NCI-H2081 treated with DMSO at 0.1 percent for 48 hours (cell line): ENCODE measurements around the gene MAGI2.

Experiments
- DNase-seq: peaks from one replicate; lab custom pipeline; 2025; lab: John Stamatoyannopoulos, UW

The MAGI2 gene

DNA sequence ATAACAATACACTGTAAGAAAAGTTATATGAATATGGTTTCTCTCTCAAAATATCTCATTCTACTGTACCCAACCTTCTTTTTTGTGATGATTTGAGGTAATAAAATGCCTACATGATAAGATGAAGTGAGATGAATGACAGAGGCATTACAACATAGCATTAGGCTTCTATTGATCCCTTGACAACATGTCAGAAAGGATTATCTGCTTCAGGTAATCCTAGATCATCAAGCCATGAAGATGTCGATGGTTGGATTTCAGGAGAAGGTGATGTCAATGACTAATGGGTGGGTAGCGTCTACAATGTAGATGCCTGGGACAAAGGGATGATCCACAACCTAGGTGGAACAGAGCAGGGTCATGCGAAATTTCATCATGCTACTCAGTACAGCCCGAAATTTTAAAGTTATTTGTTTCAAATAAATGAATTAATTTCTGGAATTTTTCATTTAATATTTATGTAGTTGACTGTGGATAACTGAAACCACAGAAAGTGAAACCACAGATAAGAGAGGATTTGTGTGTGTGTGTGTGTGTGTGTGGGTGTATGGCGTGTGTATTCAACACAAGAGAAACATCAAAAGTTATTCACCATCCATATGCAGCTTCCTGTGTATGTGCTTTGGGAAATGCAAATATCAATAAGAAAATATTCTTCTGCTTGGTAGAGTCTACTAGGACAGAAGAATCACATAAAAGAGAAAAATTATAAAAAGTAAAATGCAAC is 77.0 kb downstream of the MAGI2 start:
- DNase-seq: no peak

DNA sequence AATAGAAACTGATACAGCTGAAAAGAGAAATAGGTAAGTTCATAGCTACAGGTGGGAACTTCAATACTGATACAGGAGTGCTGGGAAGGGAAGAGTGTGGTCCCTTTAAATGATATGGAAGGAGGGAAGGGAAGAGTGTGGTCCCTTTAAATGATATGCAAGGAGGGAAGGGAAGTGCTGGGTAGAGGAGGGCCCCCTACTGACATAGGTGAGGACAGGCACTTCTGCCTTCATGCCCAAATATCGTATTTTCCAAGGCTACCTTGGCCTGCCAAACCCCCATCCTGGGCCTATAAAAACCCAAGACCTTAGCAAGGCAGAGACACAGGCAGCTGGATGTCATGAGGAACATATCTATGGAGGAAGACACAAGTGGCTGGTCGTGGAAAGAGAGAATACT is 92.3 kb downstream of the MAGI2 start:
- no peak for DNase-seq

DNA sequence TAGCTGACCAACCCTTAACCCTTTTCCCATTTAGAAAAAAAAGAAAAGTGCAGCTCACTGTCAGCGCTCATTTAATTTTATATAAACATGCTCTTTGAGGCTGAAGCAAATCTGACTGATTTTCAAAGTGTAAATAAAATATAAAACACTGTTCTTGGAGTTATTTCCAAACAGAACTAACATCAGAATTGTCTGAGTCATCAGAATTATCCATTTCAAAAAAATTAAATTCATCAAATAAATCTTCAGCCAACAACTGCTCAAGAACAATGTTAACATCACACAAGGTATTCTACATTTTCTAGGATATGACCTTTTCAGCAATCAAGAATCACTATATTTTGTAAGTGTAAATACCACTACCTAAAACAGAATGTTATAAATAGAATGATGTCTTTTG is 93.6 kb downstream of the MAGI2 start:
- no peak for DNase-seq

DNA sequence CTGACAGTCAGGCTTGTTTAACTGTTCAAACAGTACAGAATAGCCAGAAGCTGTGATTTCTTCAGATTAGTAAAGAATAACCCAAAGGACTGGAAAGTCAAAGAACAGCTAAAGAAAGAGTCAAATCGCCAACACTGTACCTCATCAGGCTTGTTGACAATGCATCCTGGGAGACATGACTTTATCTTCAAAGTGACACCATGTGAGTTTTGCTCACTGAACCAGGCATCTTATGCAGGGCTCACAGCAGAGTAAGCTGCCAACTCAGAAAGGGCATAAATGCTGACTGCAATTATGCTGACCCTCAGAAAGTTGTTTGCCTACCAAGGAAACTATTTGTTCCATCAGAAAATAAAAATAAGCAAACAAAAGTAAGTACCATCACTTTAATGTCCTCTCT is 96.4 kb downstream of the MAGI2 start:
- no peak for DNase-seq

DNA sequence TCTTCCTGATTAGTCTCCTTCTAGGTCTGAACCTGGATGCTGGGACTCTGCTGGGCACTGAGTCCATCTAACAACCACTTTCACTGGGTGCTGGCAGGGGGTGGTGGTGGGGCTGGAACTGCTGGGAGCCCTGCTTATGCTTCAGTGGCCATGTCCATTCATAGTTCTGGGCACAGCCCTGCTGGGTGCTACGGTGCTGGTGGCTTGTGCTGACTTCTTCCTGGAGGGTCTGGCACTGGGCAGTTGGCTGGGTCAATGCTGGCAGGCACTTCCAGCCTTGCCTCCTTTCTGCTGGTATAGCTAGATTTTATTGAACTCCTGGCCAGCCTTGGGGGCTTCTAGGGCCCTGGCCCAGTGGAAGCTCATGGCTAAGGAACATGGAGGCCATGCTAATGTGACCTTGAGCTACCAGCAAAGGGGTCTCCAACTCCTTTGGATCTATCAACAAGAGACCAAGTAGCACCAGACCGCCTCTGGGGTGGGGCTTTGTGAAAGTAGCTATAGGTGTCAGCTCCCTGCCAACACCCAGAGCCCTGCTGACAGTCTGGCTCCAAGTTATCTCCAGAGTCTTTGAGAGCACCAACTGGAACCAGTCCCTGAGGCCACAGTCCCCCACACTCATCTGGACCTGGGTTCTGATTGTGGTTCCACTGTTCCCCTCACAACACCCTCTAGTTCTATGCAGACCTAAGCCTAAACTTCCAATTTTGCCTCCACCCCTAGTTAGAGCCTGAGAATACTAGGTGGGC is 99.6 kb downstream of the MAGI2 start:
- no peak for DNase-seq

DNA sequence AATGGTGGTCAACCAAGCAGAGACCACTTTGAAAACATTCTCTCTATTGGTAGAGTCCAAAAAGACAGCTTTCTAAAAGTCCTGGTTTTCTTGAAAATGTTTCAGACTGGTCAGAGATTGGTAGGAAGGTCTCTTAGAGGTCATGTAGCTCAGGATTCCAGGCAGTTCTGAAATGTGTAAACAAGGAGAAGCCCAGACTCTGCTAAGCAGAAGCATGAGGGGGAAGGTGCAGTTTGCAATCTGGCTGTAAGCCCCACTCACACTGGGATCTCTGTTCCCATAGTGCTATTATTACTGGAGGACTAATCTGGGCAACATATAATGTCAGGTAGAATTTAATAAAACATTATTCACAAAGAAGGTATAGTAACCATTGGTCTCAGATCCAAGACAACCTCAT is 101.1 kb downstream of the MAGI2 start:
- DNase-seq: no peak

DNA sequence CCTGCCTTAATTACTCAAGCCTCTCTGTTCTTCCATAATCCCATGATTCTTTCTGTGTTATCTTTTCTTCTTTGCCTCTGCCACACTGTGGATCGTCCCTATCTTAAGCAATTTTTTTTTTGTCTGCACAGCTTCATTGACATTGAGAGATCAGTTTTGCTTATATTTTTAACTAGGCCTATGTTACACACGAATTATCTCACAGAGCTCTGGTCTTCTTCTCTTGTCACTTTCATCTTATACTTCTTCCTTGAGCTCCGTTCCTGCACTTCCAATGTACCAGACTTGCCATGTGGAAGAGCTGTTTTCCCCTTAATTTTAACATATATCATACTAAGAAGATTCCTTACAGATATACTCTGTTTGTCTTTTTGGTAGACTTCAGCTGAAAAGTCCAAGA is 106.1 kb downstream of the MAGI2 start:
- DNase-seq: no peak

DNA sequence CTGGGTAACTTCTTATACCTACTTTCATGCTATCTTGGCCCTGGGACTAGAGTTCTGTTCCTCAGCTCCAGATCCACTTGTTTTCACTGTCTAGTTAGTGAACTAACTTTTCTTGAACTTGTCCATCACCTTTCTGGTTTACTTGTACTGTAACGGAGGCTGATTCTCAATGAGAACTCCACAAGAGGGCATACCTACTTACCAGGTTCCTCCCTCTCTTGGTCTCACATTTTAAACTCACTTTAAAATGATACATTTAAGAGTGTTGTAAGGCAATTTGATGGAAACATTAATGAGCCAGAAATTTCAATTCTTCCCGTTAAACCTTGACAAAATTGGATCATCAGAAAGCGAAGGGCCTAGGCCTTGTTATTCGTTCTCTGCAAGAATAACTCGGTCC is 111.6 kb downstream of the MAGI2 start:
- no peak for DNase-seq

DNA sequence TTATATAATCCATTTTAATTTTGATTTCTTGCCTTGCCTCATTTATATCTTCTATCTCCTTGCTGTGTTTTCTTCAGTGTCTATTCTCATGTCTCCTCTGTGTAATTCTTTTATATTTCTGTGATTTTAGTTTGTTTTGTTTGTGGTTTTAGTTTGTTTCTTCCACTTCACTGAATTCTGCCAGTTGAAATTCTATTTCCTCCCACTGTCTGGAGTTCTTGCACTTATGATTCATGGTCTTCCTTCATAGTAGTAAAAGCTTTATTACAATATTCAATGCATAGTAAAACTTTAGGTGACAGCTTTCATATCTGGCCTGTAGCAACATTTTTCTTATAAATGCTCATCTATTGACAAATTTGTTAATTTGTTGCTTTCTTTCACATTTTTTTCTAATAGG is 113.3 kb downstream of the MAGI2 start:
- no peak for DNase-seq

DNA sequence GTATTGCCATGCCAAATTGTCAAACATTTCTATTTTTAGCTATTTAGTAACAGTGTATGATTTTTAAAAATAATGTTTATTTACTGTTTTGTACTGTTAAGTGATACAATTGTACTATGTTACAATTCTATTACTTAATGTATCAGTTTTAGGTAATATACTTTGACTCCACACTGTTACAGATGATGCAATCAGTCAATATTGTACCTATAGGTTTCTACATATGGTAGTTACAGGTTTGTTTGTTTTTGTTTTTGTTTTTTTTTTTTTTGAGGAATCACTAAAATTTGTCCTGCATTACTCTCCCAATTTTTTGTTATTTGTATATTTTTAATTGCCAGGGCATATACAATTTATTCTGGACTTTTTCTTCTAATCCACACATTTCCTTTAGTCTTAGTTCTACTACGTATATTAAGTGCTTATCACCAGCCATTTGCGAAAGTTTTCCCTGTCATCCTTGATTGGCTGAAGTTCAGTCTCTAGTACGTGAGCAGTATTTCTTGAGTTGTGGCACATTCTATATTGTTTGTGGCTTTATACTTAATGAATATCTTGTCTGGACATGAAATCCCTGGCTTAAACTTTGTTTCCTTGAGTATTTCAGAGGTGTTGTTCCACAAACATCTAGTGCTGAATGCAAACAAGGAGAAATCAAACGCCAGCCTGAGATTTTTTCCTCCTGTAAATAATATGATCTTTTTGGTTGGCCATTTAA is 114.1 kb downstream of the MAGI2 start:
- DNase-seq: no peak

DNA sequence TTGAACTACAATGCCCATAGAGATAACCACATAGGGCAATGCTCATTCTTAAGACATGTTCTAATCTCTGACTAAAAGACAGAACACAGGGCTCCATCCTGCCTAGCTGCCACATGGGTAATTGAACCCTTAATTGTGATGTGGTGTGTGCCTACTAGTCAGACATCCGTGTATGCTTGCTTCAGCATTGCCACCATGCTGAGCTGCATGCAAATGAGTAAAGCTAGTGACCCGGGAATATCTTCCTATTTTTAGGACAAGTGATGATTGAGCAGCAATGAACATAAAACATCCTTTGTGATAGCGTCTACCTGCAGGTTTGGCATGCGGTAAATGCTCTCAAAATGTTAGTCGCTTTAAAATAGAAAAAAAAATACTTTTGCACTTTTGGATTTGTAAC is 115.8 kb downstream of the MAGI2 start:
- no peak for DNase-seq

DNA sequence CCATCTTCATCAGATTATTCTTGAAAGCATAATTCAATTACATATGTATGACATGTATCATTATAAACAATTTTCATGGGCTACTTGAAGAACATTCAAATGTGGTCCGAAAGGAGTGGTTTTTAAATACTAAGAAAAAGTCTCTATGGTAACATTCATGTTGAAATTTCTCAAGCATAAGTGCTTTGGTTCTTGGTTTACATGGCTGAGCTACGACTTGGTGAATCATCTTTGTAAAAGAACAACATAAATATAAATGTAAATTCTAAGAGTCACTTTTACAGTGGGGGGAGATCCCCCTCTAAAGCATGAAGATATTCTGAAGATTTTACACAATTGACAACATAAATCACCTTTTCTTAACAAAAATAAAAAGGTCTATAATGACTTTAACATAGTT is 118.6 kb downstream of the MAGI2 start:
- no peak for DNase-seq

DNA sequence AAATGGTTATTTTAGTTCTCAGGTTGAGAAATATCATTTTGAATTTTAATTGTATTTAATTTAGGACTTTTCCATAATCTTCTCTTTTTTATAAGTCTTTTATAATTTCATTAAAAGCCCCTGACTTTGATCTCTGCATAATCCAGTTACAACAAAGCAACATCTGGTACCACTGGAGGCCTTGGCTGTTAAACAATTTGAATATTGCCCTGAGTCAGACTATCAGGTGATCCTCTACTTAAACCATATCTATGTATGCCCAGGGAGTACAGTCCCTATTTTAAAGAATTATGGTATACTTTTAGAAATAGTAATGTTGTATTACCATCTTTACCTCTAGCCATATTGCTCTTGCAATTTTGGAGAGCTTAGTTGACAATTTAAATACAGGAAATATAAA is 119.1 kb downstream of the MAGI2 start:
- no peak for DNase-seq

DNA sequence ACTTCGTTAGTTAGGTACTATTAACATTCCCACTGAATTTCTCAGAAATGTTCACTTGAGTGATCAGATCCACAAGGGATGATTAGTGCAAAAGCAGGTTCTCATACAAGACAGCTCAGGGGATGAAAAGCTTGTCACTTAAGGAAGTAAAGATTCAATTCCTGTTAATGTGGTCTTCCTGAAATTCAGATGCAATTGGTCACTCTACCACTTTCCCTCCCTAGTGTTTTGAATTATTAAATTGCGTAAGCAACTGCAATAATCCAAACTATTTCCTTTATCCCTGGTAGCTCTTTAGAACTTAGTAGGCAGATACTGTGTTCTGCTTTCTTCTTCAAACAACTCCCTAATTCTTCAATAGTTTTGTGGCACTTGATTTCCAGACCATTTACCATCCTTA is 121.4 kb downstream of the MAGI2 start:
- DNase-seq: no peak

DNA sequence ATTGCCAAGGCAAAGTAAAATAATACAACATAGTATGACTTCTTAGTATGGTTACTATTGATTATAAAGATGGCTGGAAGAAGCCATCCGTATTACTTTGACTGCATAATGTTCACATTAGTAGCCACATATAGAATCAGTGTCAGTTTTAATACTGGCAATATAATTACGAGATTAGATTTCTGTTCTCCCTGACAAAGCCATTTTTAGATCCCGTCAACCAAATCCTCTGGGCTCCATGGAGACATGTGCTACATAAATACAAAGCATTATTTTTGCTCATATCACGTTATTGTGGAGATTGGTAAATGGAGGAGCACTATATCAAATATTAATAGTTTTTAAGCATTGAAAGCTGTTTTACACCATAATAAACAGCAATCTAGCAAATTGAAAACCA is 124.0 kb downstream of the MAGI2 start:
- no peak for DNase-seq

DNA sequence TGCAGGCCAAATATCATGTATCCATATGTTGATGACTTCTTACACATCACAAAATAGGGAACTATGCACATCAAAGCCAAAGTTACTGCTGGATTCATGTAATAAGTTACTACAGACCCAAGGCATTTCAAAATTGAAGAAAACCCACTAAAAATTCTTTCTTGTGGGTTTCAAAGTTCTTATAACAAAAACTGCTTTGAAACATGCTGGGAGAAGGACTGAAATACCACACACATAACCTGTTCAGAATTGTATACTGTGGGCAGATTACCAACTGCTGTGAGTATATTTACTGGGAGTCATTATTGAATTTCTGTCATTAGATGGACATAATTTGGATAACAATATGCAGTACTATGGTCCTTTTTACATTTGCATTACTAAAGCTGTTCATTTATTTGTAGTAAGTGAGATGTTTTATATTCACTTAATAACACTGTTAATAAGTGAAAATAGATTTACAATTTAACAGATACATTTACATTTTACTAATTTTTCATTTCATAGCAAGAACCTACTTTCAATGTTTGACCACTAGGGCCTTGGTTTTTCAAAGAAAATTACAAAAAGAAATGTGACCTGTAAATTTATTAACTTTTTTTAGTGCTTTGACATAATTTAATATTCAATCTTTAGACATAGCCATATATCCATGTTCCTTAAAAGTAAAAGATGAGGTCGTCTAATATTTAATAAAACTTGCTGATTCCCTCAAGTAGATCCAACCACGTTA is 132.6 kb downstream of the MAGI2 start:
- DNase-seq: no peak

DNA sequence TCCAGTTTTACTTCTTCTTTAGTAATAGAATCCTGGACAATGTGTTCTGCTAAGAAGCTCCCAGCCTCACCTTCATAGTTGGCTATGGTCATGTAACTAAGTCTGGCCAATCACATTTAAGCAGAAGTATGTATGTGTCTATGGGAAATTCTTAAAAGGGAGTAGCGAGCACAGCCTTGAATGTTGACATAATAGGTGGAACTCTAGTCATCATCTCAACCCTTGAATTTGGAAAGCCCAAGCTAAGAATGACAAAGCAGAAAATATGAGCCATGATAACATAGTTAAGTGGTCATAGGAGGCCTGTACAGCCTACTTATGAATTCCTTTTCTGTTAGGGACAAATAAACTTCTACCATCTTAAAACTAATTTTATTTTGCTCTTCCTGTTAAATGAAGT is 134.1 kb downstream of the MAGI2 start:
- DNase-seq: no peak

DNA sequence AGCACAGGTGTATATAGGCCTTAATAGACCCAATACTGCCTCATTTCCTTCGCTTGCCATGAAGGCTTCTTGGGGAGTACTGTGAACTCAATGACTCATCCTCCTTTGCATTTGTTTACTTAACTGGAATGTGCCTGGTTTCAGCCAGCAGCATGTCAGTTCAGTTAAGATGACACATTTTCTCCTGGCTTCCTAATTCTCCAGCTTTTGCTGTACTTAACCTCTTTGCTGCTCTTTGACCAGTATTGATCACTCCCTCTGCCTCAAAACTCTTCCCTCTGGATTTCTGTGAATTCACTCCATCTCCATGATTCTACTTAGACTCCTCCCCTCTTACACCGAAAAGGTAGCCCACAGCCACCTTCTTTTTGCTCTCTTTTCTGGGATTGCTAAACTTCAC is 135.7 kb downstream of the MAGI2 start:
- no peak for DNase-seq

DNA sequence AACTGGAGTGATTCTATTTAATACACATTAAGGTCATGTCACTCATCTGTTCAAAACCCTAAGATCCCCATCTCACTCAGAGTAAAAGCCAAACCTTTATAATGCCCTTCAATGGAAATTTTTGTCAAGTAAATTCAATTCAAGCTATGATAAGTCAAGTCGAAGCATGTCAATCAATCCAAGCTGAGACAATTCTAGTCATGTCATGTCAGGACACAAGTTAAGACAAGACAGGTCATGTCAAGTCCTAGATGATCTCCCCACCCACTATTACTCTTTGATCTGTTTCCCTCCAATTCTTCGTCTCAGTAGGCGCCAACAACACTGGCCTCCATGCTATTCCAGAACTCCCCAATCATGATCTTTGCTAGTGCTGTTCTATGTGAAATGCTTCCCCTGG is 141.4 kb downstream of the MAGI2 start:
- DNase-seq: no peak

DNA sequence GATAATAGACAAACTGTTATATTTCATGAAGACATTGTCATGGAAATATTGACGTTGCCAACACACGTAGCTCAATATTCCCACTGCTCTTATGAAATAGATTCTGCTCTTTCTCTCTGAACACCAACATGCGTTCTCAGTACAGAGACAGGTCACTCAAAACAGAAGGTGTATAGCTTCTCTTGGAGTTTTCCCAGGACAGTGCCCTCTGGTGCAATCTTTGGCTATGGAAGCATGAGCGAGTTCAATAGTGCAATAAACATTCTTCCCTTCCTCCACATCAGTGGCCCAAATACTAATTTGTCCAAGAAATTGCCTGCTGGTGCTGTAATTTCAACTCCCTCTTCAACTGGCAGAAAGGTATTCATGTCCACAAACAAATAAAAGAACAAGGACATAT is 145.3 kb downstream of the MAGI2 start:
- DNase-seq: no peak

DNA sequence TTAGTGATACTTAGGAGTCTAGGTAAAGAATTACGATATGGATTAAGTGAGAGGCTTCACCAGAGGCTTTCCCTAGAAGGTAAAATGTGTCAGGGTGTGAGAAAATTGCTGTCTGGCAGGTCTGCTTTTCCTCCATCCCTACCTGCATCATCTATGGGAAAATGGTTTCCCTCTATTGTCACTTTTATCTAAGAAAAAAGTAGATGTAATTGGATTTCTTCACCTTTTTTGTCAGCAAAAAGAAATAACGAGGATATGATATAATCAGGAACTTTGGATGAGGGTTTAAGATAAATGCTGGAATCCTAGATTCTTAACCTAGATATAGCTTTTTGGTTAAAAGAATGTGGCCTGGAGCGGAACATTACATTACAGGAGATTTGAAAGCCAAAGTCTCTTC is 146.1 kb downstream of the MAGI2 start:
- DNase-seq: no peak

DNA sequence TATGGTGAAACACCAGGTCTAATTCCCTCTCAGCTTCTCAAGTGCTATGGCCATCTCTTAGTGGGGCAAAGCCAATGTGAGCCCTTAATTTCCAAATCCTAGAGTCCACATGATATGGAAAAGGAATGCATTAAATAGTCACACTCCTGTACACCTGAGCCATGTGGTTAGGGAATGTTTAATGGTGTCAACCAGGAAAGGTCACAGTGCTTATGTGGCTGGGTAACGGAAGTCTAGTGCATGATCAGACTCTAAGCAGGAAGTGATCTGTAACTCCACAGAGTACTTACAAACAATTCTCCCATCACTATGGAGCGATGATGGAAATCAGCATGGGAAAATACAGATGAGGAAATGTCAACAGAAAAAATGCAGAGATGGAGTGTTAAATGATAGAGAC is 148.8 kb downstream of the MAGI2 start:
- no peak for DNase-seq

DNA sequence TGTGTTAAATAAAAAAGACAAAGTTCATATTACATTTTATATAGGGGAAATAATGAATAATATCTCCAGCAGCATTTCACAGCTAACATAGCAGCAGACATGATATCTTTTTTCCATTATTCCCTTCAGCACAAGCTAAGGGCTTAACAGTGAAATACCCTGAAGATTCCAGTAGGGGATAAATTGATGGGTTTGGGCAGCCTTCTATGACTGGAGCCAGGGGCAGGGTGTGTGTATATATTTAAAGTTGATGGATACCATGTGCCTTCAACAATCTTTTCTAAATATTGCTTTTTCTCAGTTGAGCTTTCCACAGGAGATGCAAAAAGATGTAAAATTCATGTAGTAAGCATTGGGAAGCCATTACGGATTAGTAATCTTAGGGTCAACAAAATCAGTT is 151.2 kb downstream of the MAGI2 start:
- no peak for DNase-seq
